GM23338 (cell line): ENCODE results near the gene SLC4A5. TPM values are rescaled to one million over a fixed set of nuclear protein-coding genes. Genes with fewer than 3 reads are reported as not detected.

Experiments
- ATAC-seq: fragments of 200-7000 bp; cut with Tn5 transposase; 3 replicates; pipeline ENCODE4 v1.9.1; 2020
- DNase-seq: peaks from one replicate; pipeline ENCODE4 v3.0.0-alpha.2; 2015; ENCODE audit warnings: low spot score
- H2AFZ ChIP-seq: fragments of 200-600 bp; sonication (generic); 2 replicates; pipeline ENCODE4 v1.8.0; 2016; ENCODE audit warnings: antibody characterized with exemption, mild to moderate bottlenecking, moderate library complexity
- H3F3A ChIP-seq: fragments of 200-600 bp; sonication (generic); replicated peaks from 2 replicates; pipeline ENCODE4 v1.8.0; 2017; ENCODE audit warnings: antibody characterized with exemption, mixed run types, low read depth
- H3K27ac ChIP-seq: fragments of 200-600 bp; sonication (generic); 2 replicates; pipeline ENCODE4 v1.6.1; 2016; ENCODE audit warnings: low read depth
- H3K27me3 ChIP-seq: fragments of 200-600 bp; sonication (generic); 2 replicates; pipeline ENCODE4 v1.8.0; 2016; ENCODE audit warnings: mild to moderate bottlenecking, mixed run types, moderate library complexity; ENCODE audit not compliant: insufficient read depth
- H3K36me3 ChIP-seq: fragments of 200-600 bp; sonication (generic); 2 replicates; pipeline ENCODE4 v1.8.0; 2016; ENCODE audit warnings: mild to moderate bottlenecking; ENCODE audit not compliant: insufficient read depth
- H3K4me1 ChIP-seq: fragments of 200-600 bp; sonication (generic); 2 replicates; pipeline ENCODE4 v1.8.0; 2016; ENCODE audit warnings: mild to moderate bottlenecking, moderate library complexity; ENCODE audit not compliant: insufficient read depth
- H3K4me2 ChIP-seq: fragments of 200-600 bp; sonication (generic); 2 replicates; pipeline ENCODE4 v1.7.1; 2017; ENCODE audit warnings: mixed run types
- H3K4me3 ChIP-seq: fragments of 200-600 bp; sonication (generic); 2 replicates; pipeline ENCODE4 v1.6.1; 2016; ENCODE audit warnings: mixed run types
- H3K79me2 ChIP-seq: fragments of 200-600 bp; sonication (generic); replicated peaks from 2 replicates; pipeline ENCODE4 v1.8.0; 2017; ENCODE audit warnings: mild to moderate bottlenecking; ENCODE audit not compliant: insufficient read depth
- H3K9me2 ChIP-seq: fragments of 200-600 bp; sonication (generic); 2 replicates; pipeline ENCODE4 v1.8.0; 2017; ENCODE audit not compliant: insufficient read depth
- H4K20me1 ChIP-seq: fragments of 200-600 bp; sonication (generic); replicated peaks from 2 replicates; pipeline ENCODE4 v1.8.0; 2017; ENCODE audit warnings: mild to moderate bottlenecking; ENCODE audit not compliant: insufficient read depth
- H3K27ac Mint-ChIP-seq: 2 replicates; pipeline ENCODE4 v1.8.0; 2020; ENCODE audit warnings: inconsistent platforms, mild to moderate bottlenecking, moderate library complexity, mixed read lengths
- H3K27me3 Mint-ChIP-seq: 3 replicates; pipeline ENCODE4 v1.8.0; 2022; ENCODE audit warnings: low read depth, mild to moderate bottlenecking, moderate library complexity, mixed read lengths, inconsistent platforms; ENCODE audit not compliant: insufficient read depth, poor library complexity
- H3K36me3 Mint-ChIP-seq: 3 replicates; pipeline ENCODE4 v1.8.0; 2021; ENCODE audit warnings: low read depth, mild to moderate bottlenecking, inconsistent platforms, moderate library complexity, mixed read lengths
- H3K4me1 Mint-ChIP-seq: 3 replicates; pipeline ENCODE4 v1.8.0; 2020; ENCODE audit warnings: mild to moderate bottlenecking, inconsistent platforms, mixed read lengths
- H3K4me3 Mint-ChIP-seq: 3 replicates; pipeline ENCODE4 v1.8.0; 2021; ENCODE audit warnings: moderate library complexity, mild to moderate bottlenecking, inconsistent platforms, mixed read lengths
- H3K9me3 Mint-ChIP-seq: 3 replicates; pipeline ENCODE4 v1.8.0; 2020; ENCODE audit warnings: moderate library complexity, mild to moderate bottlenecking, inconsistent platforms, mixed read lengths
- EZH2 ChIP-seq: fragments of 200-600 bp; sonication (generic); IDR thresholded peaks from one replicate; pipeline ENCODE4 v1.8.0; 2017; ENCODE audit warnings: antibody characterized with exemption, mild to moderate bottlenecking, low read depth; ENCODE audit not compliant: unreplicated experiment
- JUNB ChIP-seq: IDR thresholded peaks from one replicate; pipeline ENCODE4 v1.6.1; 2016; ENCODE audit warnings: antibody characterized with exemption; ENCODE audit not compliant: unreplicated experiment
- POLR2AphosphoS5 ChIP-seq: IDR thresholded peaks from 2 replicates; pipeline ENCODE4 v1.6.1; 2016; ENCODE audit warnings: antibody characterized with exemption, low read depth
- STAT1 ChIP-seq: IDR thresholded peaks from one replicate; pipeline ENCODE4 v1.6.1; 2016; ENCODE audit warnings: antibody characterized with exemption; ENCODE audit not compliant: unreplicated experiment
- ZNF331 ChIP-seq: fragments of 250-450 bp; sonication (Bioruptor Pico); IDR thresholded peaks from 2 replicates; pipeline ENCODE4 v1.5.0; 2020; ENCODE audit warnings: low read depth, mild to moderate bottlenecking, moderate library complexity
- polyA plus RNA-seq: library from polyadenylated mRNA; unstranded; fragments of >200 nt; fragmentation: Nextera tagmentation; extraction: Ambion mirVana; gene quantifications from 2 replicates; pipeline ENCODE4 v1.2.1, GENCODE V29; 2016
- total RNA-seq: library from RNA; depleted of rRNA; stranded (reverse); fragments of >200 nt; shearing (Covaris generic); gene quantifications from 2 replicates; pipeline ENCODE4 v1.2.3, GENCODE V29; 2014
- TF ChIP-seq, protein P1 (sequence below): IDR thresholded peaks from one replicate; pipeline ENCODE4 v1.6.1; 2018; ENCODE audit warnings: antibody characterized with exemption; ENCODE audit not compliant: unreplicated experiment
- TF ChIP-seq, protein P2 (sequence below): fragments of 250-450 bp; sonication (Bioruptor Pico); IDR thresholded peaks from 2 replicates; pipeline ENCODE4 v1.5.0; 2020; ENCODE audit warnings: mild to moderate bottlenecking, moderate library complexity

The SLC4A5 gene
- total and polyA plus RNA-seq, 2 experiments from 2014 or later = 0.24 to 0.70 TPM

DNA sequence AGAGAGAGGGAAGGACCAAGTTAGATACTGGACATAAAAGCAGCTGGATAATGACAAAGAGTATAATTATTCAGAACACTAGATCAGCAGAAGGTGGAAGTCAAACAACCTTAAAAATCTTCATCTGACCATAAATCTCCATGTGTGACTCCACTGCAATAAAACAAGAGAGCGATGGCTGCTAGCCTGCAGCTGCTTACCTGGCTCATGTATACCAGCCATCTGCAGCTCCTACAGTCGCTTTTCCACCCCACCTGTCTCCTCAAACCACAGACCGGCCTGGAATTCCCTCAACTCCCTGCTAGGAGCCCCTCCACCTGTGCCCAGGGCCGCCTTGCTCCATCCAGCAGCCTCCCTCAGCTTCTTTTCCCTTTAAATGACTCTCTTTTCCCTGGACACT lies 64.5 kb downstream of the SLC4A5 start:
- H3K4me3 ChIP-seq = no peak overlapping the region
- DNase-seq = no peak
- H3K79me2 ChIP-seq = no peaks in the 10 kb centered on the region
- H2AFZ ChIP-seq = no peak overlapping the region
- H3K36me3 Mint-ChIP-seq = no peaks in the 10 kb centered on the region
- H3F3A ChIP-seq = no peaks in the 10 kb centered on the region
- no peaks in the 10 kb centered on the region for H3K9me3 Mint-ChIP-seq
- peaks cover 11% of the 10 kb centered on the region for H3K27me3 Mint-ChIP-seq
- H3K27me3 ChIP-seq = peaks cover 4% of the 10 kb centered on the region; the same call in 1 of the 2 replicates
- H3K4me1 ChIP-seq = no peaks in the 10 kb centered on the region
- no peak overlapping the region for H3K27ac ChIP-seq
- TF ChIP-seq, protein P1, sequence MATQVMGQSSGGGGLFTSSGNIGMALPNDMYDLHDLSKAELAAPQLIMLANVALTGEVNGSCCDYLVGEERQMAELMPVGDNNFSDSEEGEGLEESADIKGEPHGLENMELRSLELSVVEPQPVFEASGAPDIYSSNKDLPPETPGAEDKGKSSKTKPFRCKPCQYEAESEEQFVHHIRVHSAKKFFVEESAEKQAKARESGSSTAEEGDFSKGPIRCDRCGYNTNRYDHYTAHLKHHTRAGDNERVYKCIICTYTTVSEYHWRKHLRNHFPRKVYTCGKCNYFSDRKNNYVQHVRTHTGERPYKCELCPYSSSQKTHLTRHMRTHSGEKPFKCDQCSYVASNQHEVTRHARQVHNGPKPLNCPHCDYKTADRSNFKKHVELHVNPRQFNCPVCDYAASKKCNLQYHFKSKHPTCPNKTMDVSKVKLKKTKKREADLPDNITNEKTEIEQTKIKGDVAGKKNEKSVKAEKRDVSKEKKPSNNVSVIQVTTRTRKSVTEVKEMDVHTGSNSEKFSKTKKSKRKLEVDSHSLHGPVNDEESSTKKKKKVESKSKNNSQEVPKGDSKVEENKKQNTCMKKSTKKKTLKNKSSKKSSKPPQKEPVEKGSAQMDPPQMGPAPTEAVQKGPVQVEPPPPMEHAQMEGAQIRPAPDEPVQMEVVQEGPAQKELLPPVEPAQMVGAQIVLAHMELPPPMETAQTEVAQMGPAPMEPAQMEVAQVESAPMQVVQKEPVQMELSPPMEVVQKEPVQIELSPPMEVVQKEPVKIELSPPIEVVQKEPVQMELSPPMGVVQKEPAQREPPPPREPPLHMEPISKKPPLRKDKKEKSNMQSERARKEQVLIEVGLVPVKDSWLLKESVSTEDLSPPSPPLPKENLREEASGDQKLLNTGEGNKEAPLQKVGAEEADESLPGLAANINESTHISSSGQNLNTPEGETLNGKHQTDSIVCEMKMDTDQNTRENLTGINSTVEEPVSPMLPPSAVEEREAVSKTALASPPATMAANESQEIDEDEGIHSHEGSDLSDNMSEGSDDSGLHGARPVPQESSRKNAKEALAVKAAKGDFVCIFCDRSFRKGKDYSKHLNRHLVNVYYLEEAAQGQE = no peak
- TF ChIP-seq ZNF331 = no peak
- TF ChIP-seq EZH2 = no peak
- no peak for TF ChIP-seq POLR2AphosphoS5
- TF ChIP-seq JUNB = no peak
- no peaks in the 10 kb centered on the region for H3K9me2 ChIP-seq
- no peak overlapping the region for H3K4me2 ChIP-seq
- ATAC-seq = no peak
- no peak overlapping the region for H3K27ac Mint-ChIP-seq
- H3K4me3 Mint-ChIP-seq = no peak overlapping the region
- H3K4me1 Mint-ChIP-seq = no peaks in the 10 kb centered on the region
- H3K36me3 ChIP-seq = no peaks in the 10 kb centered on the region
- H4K20me1 ChIP-seq = no peaks in the 10 kb centered on the region

DNA sequence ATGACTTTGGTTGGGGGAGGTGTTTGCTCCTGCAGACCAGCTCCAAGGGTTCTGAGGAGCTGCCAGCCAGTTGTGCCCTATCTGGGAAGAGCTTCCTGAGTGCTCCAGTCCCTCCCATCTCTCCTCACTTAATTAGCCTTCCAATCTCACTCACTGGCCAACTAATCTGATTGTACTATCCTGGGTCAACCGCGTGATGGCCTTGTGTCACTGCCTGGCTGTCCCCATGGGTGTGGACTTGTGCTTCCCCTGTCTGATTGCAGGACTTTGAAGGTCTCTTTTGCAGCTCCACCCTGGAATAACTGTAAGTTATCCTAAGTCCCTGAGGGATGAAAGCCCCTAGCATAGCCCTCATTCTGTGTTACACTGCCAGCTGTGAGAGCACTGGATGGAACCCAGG lies 65.0 kb downstream of the SLC4A5 start:
- Histone ChIP-seq H2AFZ (no peak overlapping the region), H3K27me3 (peaks cover 4% of the 10 kb centered on the region; the same call in 1 of the 2 replicates), H3K4me2 (no peak overlapping the region), H3K4me3 (no peak overlapping the region), H3F3A (no peaks in the 10 kb centered on the region), H3K79me2 (no peaks in the 10 kb centered on the region), H3K27ac (no peak overlapping the region), H3K4me1 (no peaks in the 10 kb centered on the region), H3K36me3 (no peaks in the 10 kb centered on the region), H4K20me1 (no peaks in the 10 kb centered on the region), H3K9me2 (no peaks in the 10 kb centered on the region)
- DNase-seq (no peak), ATAC-seq (no peak)
- H3K4me3 Mint-ChIP-seq = no peak overlapping the region
- no peak overlapping the region for H3K27ac Mint-ChIP-seq
- no peaks in the 10 kb centered on the region for H3K9me3 Mint-ChIP-seq
- no peaks in the 10 kb centered on the region for H3K36me3 Mint-ChIP-seq
- H3K27me3 Mint-ChIP-seq = peaks cover 9% of the 10 kb centered on the region
- no peaks in the 10 kb centered on the region for H3K4me1 Mint-ChIP-seq
- TF ChIP-seq, protein P2, sequence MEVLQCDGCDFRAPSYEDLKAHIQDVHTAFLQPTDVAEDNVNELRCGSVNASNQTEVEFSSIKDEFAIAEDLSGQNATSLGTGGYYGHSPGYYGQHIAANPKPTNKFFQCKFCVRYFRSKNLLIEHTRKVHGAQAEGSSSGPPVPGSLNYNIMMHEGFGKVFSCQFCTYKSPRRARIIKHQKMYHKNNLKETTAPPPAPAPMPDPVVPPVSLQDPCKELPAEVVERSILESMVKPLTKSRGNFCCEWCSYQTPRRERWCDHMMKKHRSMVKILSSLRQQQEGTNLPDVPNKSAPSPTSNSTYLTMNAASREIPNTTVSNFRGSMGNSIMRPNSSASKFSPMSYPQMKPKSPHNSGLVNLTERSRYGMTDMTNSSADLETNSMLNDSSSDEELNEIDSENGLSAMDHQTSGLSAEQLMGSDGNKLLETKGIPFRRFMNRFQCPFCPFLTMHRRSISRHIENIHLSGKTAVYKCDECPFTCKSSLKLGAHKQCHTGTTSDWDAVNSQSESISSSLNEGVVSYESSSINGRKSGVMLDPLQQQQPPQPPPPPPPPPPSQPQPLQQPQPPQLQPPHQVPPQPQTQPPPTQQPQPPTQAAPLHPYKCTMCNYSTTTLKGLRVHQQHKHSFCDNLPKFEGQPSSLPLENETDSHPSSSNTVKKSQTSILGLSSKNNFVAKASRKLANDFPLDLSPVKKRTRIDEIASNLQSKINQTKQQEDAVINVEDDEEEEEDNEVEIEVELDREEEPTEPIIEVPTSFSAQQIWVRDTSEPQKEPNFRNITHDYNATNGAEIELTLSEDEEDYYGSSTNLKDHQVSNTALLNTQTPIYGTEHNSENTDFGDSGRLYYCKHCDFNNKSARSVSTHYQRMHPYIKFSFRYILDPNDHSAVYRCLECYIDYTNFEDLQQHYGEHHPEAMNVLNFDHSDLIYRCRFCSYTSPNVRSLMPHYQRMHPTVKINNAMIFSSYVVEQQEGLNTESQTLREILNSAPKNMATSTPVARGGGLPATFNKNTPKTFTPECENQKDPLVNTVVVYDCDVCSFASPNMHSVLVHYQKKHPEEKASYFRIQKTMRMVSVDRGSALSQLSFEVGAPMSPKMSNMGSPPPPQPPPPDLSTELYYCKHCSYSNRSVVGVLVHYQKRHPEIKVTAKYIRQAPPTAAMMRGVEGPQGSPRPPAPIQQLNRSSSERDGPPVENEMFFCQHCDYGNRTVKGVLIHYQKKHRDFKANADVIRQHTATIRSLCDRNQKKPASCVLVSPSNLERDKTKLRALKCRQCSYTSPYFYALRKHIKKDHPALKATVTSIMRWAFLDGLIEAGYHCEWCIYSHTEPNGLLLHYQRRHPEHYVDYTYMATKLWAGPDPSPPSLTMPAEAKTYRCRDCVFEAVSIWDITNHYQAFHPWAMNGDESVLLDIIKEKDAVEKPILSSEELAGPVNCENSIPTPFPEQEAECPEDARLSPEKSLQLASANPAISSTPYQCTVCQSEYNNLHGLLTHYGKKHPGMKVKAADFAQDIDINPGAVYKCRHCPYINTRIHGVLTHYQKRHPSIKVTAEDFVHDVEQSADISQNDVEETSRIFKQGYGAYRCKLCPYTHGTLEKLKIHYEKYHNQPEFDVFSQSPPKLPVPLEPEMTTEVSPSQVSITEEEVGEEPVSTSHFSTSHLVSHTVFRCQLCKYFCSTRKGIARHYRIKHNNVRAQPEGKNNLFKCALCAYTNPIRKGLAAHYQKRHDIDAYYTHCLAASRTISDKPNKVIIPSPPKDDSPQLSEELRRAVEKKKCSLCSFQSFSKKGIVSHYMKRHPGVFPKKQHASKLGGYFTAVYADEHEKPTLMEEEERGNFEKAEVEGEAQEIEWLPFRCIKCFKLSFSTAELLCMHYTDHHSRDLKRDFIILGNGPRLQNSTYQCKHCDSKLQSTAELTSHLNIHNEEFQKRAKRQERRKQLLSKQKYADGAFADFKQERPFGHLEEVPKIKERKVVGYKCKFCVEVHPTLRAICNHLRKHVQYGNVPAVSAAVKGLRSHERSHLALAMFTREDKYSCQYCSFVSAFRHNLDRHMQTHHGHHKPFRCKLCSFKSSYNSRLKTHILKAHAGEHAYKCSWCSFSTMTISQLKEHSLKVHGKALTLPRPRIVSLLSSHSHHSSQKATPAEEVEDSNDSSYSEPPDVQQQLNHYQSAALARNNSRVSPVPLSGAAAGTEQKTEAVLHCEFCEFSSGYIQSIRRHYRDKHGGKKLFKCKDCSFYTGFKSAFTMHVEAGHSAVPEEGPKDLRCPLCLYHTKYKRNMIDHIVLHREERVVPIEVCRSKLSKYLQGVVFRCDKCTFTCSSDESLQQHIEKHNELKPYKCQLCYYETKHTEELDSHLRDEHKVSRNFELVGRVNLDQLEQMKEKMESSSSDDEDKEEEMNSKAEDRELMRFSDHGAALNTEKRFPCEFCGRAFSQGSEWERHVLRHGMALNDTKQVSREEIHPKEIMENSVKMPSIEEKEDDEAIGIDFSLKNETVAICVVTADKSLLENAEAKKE (CRISPR knock-in tag) = no peak
- TF ChIP-seq, protein P1 = no peak
- no peak for TF ChIP-seq STAT1
